BE2C (cell line): ENCODE measurements around the gene PAGE1. TPM values are rescaled to one million over a fixed set of nuclear protein-coding genes. Genes with fewer than 3 reads are reported as not detected.
"Not testable (repeated sequence)": the region's sequence is repeated elsewhere in the genome, so short reads cannot be mapped to it uniquely, and the experiment has no call there.

Experiments
- DNase-seq: peaks from one replicate; pipeline ENCODE4 v3.0.0-alpha.2; 2020
- H3K27me3 ChIP-seq: fragments of 250-450 bp; sonication (Bioruptor Pico); 2 replicates; pipeline ENCODE4 v1.5.1; 2020; ENCODE audit warnings: mild to moderate bottlenecking
- H3K36me3 ChIP-seq: fragments of 250-450 bp; sonication (Bioruptor Pico); 2 replicates; pipeline ENCODE4 v1.5.1; 2020; ENCODE audit warnings: mild to moderate bottlenecking
- H3K4me1 ChIP-seq: fragments of 250-450 bp; sonication (Bioruptor Pico); 2 replicates; pipeline ENCODE4 v1.5.1; 2020
- H3K4me3 ChIP-seq: 2 replicates; pipeline ENCODE4 v1.5.1; 2011; ENCODE audit warnings: low read depth, low read length
- H3K9me3 ChIP-seq: fragments of 250-450 bp; sonication (Bioruptor Pico); 2 replicates; pipeline ENCODE4 v1.5.1; 2020
- polyA plus RNA-seq: library from polyadenylated mRNA; unstranded; fragments of >200 nt; gene quantifications from one replicate; pipeline ENCODE4 v1.2.1, GENCODE V29; 2012; ENCODE audit warnings: low read depth, missing spikeins; ENCODE audit not compliant: insufficient read length, insufficient read depth
- TF ChIP-seq, protein P1 (sequence below): IDR thresholded peaks from 2 replicates; pipeline ENCODE4 v1.5.1; 2012; ENCODE audit warnings: mild to moderate bottlenecking, low read depth, low read length

PAGE1 gene, protein sequence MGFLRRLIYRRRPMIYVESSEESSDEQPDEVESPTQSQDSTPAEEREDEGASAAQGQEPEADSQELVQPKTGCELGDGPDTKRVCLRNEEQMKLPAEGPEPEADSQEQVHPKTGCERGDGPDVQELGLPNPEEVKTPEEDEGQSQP
- not detected for polyA plus RNA-seq

DNA sequence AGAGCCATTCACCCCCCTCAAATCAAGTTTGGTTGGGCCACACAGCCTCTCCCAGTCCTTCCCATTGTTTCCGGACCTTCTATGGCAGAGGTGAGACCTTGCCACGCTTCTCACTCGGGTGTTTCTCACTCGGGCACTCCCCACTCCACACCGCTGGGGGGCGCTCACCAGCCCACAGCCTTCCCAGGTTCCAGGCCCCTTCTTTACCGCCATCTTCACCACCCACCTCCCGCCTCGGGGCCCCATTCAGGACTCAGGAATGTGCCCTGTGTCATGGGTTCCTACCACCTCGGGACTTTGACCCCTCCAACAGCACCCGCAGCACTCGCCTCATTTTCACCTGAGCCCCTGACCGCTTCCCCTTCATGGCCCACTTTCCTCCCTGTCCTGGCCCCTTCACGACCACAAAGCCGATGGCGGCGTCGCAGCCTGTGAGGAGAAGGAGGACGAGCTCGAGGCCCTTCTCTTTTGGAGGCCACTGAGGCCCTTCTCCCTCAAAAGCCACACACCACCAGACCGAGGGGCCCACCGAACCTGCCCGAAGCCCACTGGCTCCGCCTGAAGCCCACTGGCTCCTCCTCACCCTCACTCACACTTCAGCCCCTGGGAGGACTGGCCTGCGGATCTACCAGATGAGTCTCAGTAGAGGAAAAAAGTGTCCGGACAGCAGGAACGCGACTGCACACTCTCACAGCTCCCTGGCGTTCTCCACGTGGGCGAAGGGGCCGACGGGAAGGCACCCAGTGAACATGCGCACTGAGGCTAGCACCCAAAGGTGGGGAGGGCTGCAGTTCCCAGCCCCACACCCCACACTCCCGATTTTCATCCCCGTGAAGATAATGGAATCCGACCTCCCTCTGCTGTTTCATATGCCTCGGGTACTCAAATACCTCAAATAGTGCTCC, at the start of gene PAGE1:
Gene PAGE1, minus strand, starts transcription at position 709 of the 905 bp plus-strand sequence. CDS start 1,214 bp downstream, outside the sequence.
- Histone ChIP-seq H3K27me3 (no peaks in the 10 kb centered on the region), H3K9me3 (no peaks in the 10 kb centered on the region), H3K36me3 (no peaks in the 10 kb centered on the region), H3K4me1 (no peaks in the 10 kb centered on the region), H3K4me3 (no peak within 1 kb of the TSS)
- TF ChIP-seq, protein P1, sequence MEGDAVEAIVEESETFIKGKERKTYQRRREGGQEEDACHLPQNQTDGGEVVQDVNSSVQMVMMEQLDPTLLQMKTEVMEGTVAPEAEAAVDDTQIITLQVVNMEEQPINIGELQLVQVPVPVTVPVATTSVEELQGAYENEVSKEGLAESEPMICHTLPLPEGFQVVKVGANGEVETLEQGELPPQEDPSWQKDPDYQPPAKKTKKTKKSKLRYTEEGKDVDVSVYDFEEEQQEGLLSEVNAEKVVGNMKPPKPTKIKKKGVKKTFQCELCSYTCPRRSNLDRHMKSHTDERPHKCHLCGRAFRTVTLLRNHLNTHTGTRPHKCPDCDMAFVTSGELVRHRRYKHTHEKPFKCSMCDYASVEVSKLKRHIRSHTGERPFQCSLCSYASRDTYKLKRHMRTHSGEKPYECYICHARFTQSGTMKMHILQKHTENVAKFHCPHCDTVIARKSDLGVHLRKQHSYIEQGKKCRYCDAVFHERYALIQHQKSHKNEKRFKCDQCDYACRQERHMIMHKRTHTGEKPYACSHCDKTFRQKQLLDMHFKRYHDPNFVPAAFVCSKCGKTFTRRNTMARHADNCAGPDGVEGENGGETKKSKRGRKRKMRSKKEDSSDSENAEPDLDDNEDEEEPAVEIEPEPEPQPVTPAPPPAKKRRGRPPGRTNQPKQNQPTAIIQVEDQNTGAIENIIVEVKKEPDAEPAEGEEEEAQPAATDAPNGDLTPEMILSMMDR = no peak
- DNase-seq = no peak

- DNase-seq, H3K4me3 ChIP-seq, H3K27me3 ChIP-seq, H3K4me1 ChIP-seq, H3K9me3 ChIP-seq, H3K36me3 ChIP-seq: not testable (repeated sequence)
Observed at GRCh38 chrX:49741501-49741900, 45.7 kb upstream of the PAGE1 start.

DNA sequence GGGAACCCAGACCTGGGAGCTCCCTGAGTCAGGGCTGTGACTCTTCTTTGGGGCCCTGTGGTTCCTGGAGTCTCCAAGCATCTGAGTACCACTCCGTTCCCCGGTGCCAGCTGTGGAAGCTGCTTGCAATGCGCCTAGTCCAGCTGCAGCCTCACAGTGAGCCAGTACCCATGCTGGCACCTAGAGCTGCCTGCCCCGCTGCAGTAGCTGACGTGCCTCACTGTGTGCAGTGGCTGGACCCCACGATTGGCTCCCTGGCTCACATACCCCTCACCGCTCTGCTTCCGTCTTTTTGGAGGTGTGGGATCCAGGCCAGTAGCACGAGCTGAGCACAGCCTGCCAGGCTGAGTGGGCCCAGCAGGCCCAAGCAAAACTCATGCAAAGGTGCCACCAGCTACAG, 32.1 kb upstream of the PAGE1 start:
- no peaks in the 10 kb centered on the region for H3K36me3 ChIP-seq
- no peaks in the 10 kb centered on the region for H3K9me3 ChIP-seq
- no peak for DNase-seq
- TF ChIP-seq, protein P1 = no peak
- H3K4me3 ChIP-seq = no peak overlapping the region
- no peaks in the 10 kb centered on the region for H3K4me1 ChIP-seq
- no peaks in the 10 kb centered on the region for H3K27me3 ChIP-seq

DNA sequence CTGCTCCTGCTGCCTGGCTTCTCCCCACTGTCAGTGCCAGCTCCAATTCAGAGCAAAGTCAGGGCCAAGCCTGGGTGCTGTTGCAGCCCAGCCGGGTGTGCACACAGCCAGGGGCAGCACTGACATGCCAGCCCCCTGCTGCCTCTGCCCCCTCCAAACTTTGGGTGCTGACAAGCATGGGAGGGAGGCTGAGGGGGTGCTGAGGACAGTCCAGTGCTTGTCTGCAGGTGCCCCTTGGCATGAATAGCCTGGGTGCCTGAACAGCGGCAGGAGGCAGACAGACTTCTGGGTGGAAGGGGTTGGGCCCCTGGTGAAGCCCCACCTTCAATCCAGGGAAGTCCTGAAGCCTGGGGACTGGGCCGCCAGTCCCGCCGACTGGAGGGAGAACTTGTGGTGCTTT, 31.2 kb upstream of the PAGE1 start:
- Histone ChIP-seq H3K9me3 (no peaks in the 10 kb centered on the region), H3K4me1 (no peaks in the 10 kb centered on the region), H3K4me3 (no peak overlapping the region), H3K36me3 (no peaks in the 10 kb centered on the region), H3K27me3 (no peaks in the 10 kb centered on the region)
- DNase-seq = no peak
- TF ChIP-seq, protein P1 = no peak

GRCh38 chrX:49725923-49726904, 30.4 kb upstream of the PAGE1 start:
- H3K27me3 ChIP-seq = no peaks in the 10 kb centered on the region
- H3K36me3 ChIP-seq = no peaks in the 10 kb centered on the region
- DNase-seq = no peak
- TF ChIP-seq, protein P1 = no peak
- H3K9me3 ChIP-seq = no peaks in the 10 kb centered on the region
- H3K4me1 ChIP-seq = no peaks in the 10 kb centered on the region
- H3K4me3 ChIP-seq = no peak overlapping the region

- Histone ChIP-seq H3K27me3 (no peaks in the 10 kb centered on the region), H3K9me3 (no peaks in the 10 kb centered on the region), H3K4me1 (no peaks in the 10 kb centered on the region), H3K4me3 (no peak overlapping the region), H3K36me3 (no peaks in the 10 kb centered on the region)
- TF ChIP-seq, protein P1 = no peak
- no peak for DNase-seq
Observed at GRCh38 chrX:49725401-49725800, 29.6 kb upstream of the PAGE1 start.

DNA sequence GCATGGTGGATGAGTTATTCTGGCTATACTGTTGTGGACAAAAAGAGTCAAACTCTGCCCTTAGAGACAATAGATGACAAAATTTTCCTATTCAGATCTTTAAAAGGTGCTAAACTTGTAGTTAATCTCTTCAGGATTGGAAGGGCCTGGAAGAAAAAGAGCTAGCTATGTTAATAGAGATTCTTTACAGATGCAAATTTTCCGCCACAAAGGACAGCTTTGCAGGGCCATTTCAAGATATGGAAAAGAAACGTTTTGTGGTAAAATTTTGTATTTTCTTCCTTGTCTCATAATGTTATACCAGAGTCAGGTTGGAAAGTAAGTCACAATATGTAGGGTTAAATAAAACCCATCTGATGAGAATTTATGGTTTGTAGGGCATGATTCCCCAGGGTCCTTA, 24.3 kb upstream of the PAGE1 start:
- H3K27me3 ChIP-seq, DNase-seq, H3K4me1 ChIP-seq: not testable (repeated sequence)

More for the DNA sequence above, 24.3 kb upstream of the PAGE1 start:
- H3K9me3 ChIP-seq, H3K36me3 ChIP-seq, H3K4me3 ChIP-seq: not testable (repeated sequence)
